HEK293T (cell line): ENCODE measurements around the gene ATP1A3.
"Not testable (repeated sequence)": the region's sequence is repeated elsewhere in the genome, so short reads cannot be mapped to it uniquely, and the experiment has no call there.

ENCODE experiments used
- CTCF ChIA-PET: fragments of 350-600 bp; formaldehyde crosslinking; extraction: SDS; loops from one replicate; lab custom pipeline; 2021; ENCODE audit warnings: antibody characterized with exemption, inconsistent platforms; lab: Yijun Ruan, JAX
- POLR2A ChIA-PET: fragments of 350-600 bp; formaldehyde crosslinking; extraction: SDS; loops from one replicate; lab custom pipeline; 2020; ENCODE audit warnings: antibody characterized with exemption, inconsistent platforms; lab: Yijun Ruan, JAX
- DNase-seq: peaks from one replicate; pipeline ENCODE4 v3.0.0; 2012; ENCODE audit warnings: mixed read lengths; ENCODE audit errors: extremely low spot score
- ARNT ChIP-seq: fragments of 450-650 bp; IDR thresholded peaks from 2 replicates; pipeline ENCODE4 v1.6.1; 2017; ENCODE audit warnings: mild to moderate bottlenecking
- BHLHE40 ChIP-seq: fragments of 450-650 bp; IDR thresholded peaks from 2 replicates; pipeline ENCODE4 v1.6.1; 2016; ENCODE audit warnings: mild to moderate bottlenecking, moderate library complexity, borderline replicate concordance
- CTBP1 ChIP-seq: fragments of 450-650 bp; IDR thresholded peaks from 2 replicates; pipeline ENCODE4 v1.6.1; 2016; ENCODE audit warnings: borderline replicate concordance
- ELF4 ChIP-seq: fragments of 450-650 bp; IDR thresholded peaks from 2 replicates; pipeline ENCODE4 v1.6.1; 2017; ENCODE audit warnings: antibody characterized with exemption
- FOXA1 ChIP-seq: fragments of 450-650 bp; IDR thresholded peaks from 2 replicates; pipeline ENCODE4 v1.6.1; 2016; ENCODE audit warnings: mild to moderate bottlenecking
- FOXK2 ChIP-seq: fragments of 450-650 bp; IDR thresholded peaks from 2 replicates; pipeline ENCODE4 v1.6.1; 2016; ENCODE audit warnings: mild to moderate bottlenecking
- FOXM1 ChIP-seq: fragments of 450-650 bp; IDR thresholded peaks from 2 replicates; pipeline ENCODE4 v1.6.1; 2017; ENCODE audit warnings: mild to moderate bottlenecking, borderline replicate concordance
- HDGF ChIP-seq: fragments of 450-650 bp; IDR thresholded peaks from 2 replicates; pipeline ENCODE4 v1.6.1; 2017; ENCODE audit warnings: antibody characterized with exemption, borderline replicate concordance
- L3MBTL2 ChIP-seq: fragments of 450-650 bp; conservative IDR thresholded peaks from 2 replicates; pipeline ENCODE4 v1.6.1; 2016; ENCODE audit warnings: mild to moderate bottlenecking
- LEF1 ChIP-seq: fragments of 450-650 bp; IDR thresholded peaks from 2 replicates; pipeline ENCODE4 v1.6.1; 2017; ENCODE audit warnings: mild to moderate bottlenecking, borderline replicate concordance
- NFRKB ChIP-seq: fragments of 450-650 bp; IDR thresholded peaks from 2 replicates; pipeline ENCODE4 v1.6.1; 2016; ENCODE audit warnings: mild to moderate bottlenecking, moderate library complexity
- PKNOX1 ChIP-seq: fragments of 450-650 bp; IDR thresholded peaks from 2 replicates; pipeline ENCODE4 v1.6.1; 2016
- SP1 ChIP-seq: fragments of 450-650 bp; IDR thresholded peaks from 2 replicates; pipeline ENCODE4 v1.6.1; 2017
- SUZ12 ChIP-seq: fragments of 450-650 bp; IDR thresholded peaks from 2 replicates; pipeline ENCODE4 v1.6.1; 2016; ENCODE audit warnings: mild to moderate bottlenecking
- TARDBP ChIP-seq: fragments of 450-650 bp; IDR thresholded peaks from 2 replicates; pipeline ENCODE4 v1.6.1; 2016
- ZNF384 ChIP-seq: fragments of 450-650 bp; IDR thresholded peaks from 2 replicates; pipeline ENCODE4 v1.6.1; 2016

The ATP1A3 gene

GRCh38 chr19:41993612-41994483, at the start of gene ATP1A3:
TSS of gene ATP1A3 (minus strand) at chr19:41994230. CDS start at chr19:41994076, 154 bp downstream.
- peak; percentile 86 for DNase-seq
- ChIA-PET POLR2A (no interaction called here), CTCF (no interaction called here)
- TF ChIP-seq PKNOX1 = peak; percentile 95
- no peak for TF ChIP-seq ELF4
- TF ChIP-seq L3MBTL2 = peak; percentile 52; the same call in 1 of the 2 replicates

DNA sequence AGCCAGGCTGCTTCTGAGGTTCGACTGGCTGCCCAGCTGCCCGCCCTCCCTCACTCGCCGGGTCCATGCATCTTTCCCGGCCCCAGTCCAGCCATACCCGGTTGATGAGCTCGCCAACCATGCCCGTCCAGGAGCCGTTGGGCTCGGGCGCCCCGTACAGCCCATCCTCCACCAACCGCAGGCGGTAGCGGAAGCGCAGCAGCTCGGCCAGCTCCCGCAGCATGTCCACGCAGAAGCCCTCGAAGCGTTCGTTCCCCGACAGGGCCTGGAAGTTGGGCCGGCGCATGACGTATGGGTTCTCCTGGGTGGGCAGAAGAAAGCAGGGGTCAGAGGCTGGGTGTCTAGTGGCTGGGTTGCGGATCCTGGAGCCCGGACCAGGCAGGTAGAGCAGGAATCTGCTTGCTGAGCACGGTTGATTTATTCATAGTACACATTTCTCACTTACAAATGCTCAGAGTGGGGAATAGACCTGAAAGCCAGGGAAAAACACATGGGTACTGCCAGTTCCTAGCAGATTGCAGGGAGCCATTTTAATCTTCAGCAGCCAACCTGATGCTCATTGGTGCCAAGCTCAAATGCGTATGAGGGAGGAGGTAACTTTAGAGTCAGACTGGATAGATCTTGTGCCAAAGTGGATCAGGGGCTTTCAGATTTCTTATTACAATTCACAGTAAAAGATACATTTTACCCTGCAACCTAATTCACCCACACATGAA, 48.6 kb upstream of the ATP1A3 start:
- POLR2A ChIA-PET = no interaction called here
- DNase-seq = no peak
- CTCF ChIA-PET = interaction anchor here (1.0 kb wide), 1 partner anchor 8 kb away, joined by 3 read pairs; no protein-coding TSS in a partner anchor
- TF ChIP-seq TARDBP = no peak
- TF ChIP-seq PKNOX1 = no peak
- TF ChIP-seq SP1 = no peak
- no peak for TF ChIP-seq SUZ12
- no peak for TF ChIP-seq LEF1
- no peak for TF ChIP-seq HDGF
- TF ChIP-seq FOXM1 = no peak
- TF ChIP-seq L3MBTL2 = no peak
- TF ChIP-seq NFRKB = no peak
- TF ChIP-seq FOXK2 = no peak
- no peak for TF ChIP-seq FOXA1
- no peak for TF ChIP-seq ZNF384
- TF ChIP-seq ARNT = no peak
- no peak for TF ChIP-seq BHLHE40
- no peak for TF ChIP-seq ELF4
- no peak for TF ChIP-seq CTBP1

GRCh38 chr19:42040491-42040890, 46.5 kb upstream of the ATP1A3 start:
- CTCF ChIA-PET, DNase-seq: not testable (repeated sequence)
- POLR2A ChIA-PET = interaction anchor here (1.4 kb wide), 1 partner anchor 35 kb away, joined by 4 read pairs; the partner anchor contains the start of gene ZNF574

GRCh38 chr19:42040031-42040430, 46.0 kb upstream of the ATP1A3 start:
- TF ChIP-seq FOXA1 = no peak
- no peak for TF ChIP-seq PKNOX1
- no peak for TF ChIP-seq LEF1
- TF ChIP-seq ARNT = no peak
- TF ChIP-seq ELF4 = no peak
- no peak for TF ChIP-seq FOXM1
- TF ChIP-seq TARDBP = no peak
- TF ChIP-seq FOXK2 = no peak
- TF ChIP-seq SP1 = no peak
- TF ChIP-seq CTBP1 = no peak
- no peak for TF ChIP-seq NFRKB
- TF ChIP-seq HDGF = no peak
- TF ChIP-seq L3MBTL2 = no peak
- no peak for TF ChIP-seq ZNF384
- TF ChIP-seq BHLHE40 = no peak
- TF ChIP-seq SUZ12 = no peak
- DNase-seq = no peak
- ChIA-PET POLR2A (interaction anchor here (1.4 kb wide), 1 partner anchor 36 kb away, joined by 4 read pairs; the partner anchor contains the start of gene ZNF574), CTCF (no interaction called here)

- CTCF ChIA-PET = no interaction called here
- no peak for DNase-seq
- POLR2A ChIA-PET = interaction anchor here (2.1 to 2.8 kb wide), 2 partner anchors 10 to 38 kb away, joined by 8 to 11 read pairs; partner anchors contain the start of gene ZNF574
- TF ChIP-seq FOXA1 = no peak
- TF ChIP-seq NFRKB = no peak
- no peak for TF ChIP-seq SP1
- no peak for TF ChIP-seq FOXM1
- no peak for TF ChIP-seq SUZ12
- TF ChIP-seq ELF4 = no peak
- TF ChIP-seq CTBP1 = no peak
- TF ChIP-seq FOXK2 = no peak
- TF ChIP-seq PKNOX1 = no peak
Observed at GRCh38 chr19:42038666-42039065, 44.6 kb upstream of the ATP1A3 start.
